Astrocyte (in vitro differentiated cells and primary cell): ENCODE data around the gene CFH. TPM values are rescaled to one million over a fixed set of nuclear protein-coding genes. Genes with fewer than 3 reads are reported as not detected.

Experiments used
- DNase-seq: peaks from one replicate; pipeline ENCODE4 v3.0.0-alpha.2; 2010; ENCODE audit warnings: low read depth
- FAIRE-seq: peaks from 2 replicates; lab custom pipeline; 2011; peaks lifted over from hg19 to GRCh38; lab: Jason Lieb, UNC
- H2AFZ ChIP-seq: 2 replicates; pipeline ENCODE4 v1.6.0; 2012; ENCODE audit warnings: low read depth, low read length, inconsistent platforms
- H3K27ac ChIP-seq: 2 replicates; pipeline ENCODE4 v1.5.1; 2011; ENCODE audit warnings: low read depth, low read length, inconsistent platforms
- H3K27me3 ChIP-seq: 2 replicates; pipeline ENCODE4 v1.6.0; 2011; ENCODE audit warnings: low read length, inconsistent platforms; ENCODE audit not compliant: insufficient read depth
- H3K36me3 ChIP-seq: 2 replicates; pipeline ENCODE4 v1.5.1; 2011; ENCODE audit warnings: low read length, inconsistent platforms; ENCODE audit not compliant: insufficient read depth
- H3K4me1 ChIP-seq: 2 replicates; pipeline ENCODE4 v1.5.1; 2011; ENCODE audit warnings: low read length, inconsistent platforms; ENCODE audit not compliant: insufficient read depth
- H3K4me2 ChIP-seq: 2 replicates; pipeline ENCODE4 v1.6.0; 2012; ENCODE audit warnings: low read length, inconsistent platforms
- H3K4me3 ChIP-seq: 2 replicates; pipeline ENCODE4 v1.5.1; 2011; ENCODE audit warnings: low read depth, mild to moderate bottlenecking, low read length, inconsistent platforms; ENCODE audit not compliant: insufficient read depth
- H3K79me2 ChIP-seq: 2 replicates; pipeline ENCODE4 v1.6.0; 2012; ENCODE audit warnings: mild to moderate bottlenecking, low read length, inconsistent platforms; ENCODE audit not compliant: insufficient read depth
- H3K9ac ChIP-seq: 2 replicates; pipeline ENCODE4 v1.6.0; 2012; ENCODE audit warnings: mild to moderate bottlenecking, low read length, inconsistent platforms
- H3K9me3 ChIP-seq: 2 replicates; pipeline ENCODE4 v1.5.1; 2012; ENCODE audit warnings: low read depth, mild to moderate bottlenecking, low read length, inconsistent platforms; ENCODE audit not compliant: insufficient read depth
- H4K20me1 ChIP-seq: 2 replicates; pipeline ENCODE4 v1.6.0; 2012; ENCODE audit warnings: low read length, inconsistent platforms; ENCODE audit not compliant: insufficient read depth
- H3K27ac Mint-ChIP-seq: one replicate; pipeline ENCODE4 v1.8.0; 2021; ENCODE audit warnings: mild to moderate bottlenecking, mixed read lengths; ENCODE audit not compliant: unreplicated experiment
- H3K27me3 Mint-ChIP-seq: one replicate; pipeline ENCODE4 v1.8.0; 2021; ENCODE audit warnings: low read depth, mixed read lengths; ENCODE audit not compliant: unreplicated experiment
- H3K36me3 Mint-ChIP-seq: one replicate; pipeline ENCODE4 v1.8.0; 2021; ENCODE audit warnings: low read depth, mixed read lengths; ENCODE audit not compliant: unreplicated experiment
- H3K4me1 Mint-ChIP-seq: one replicate; pipeline ENCODE4 v1.8.0; 2021; ENCODE audit warnings: low read depth, mixed read lengths; ENCODE audit not compliant: unreplicated experiment
- H3K4me3 Mint-ChIP-seq: one replicate; pipeline ENCODE4 v1.8.0; 2021; ENCODE audit warnings: mild to moderate bottlenecking, moderate library complexity, mixed read lengths; ENCODE audit not compliant: unreplicated experiment
- H3K9me3 Mint-ChIP-seq: one replicate; pipeline ENCODE4 v1.8.0; 2021; ENCODE audit warnings: mild to moderate bottlenecking, mixed read lengths; ENCODE audit not compliant: unreplicated experiment
- EZH2 ChIP-seq: IDR thresholded peaks from 2 replicates; pipeline ENCODE4 v1.6.1; 2012; ENCODE audit warnings: mild to moderate bottlenecking, low read length, inconsistent platforms; ENCODE audit not compliant: insufficient read depth
- total RNA-seq: library from RNA; stranded (reverse); gene quantifications from 2 replicates; pipeline ENCODE4 v1.2.1, GENCODE V29; 2021
- TF ChIP-seq, protein P1 (sequence below): IDR thresholded peaks from 2 replicates; pipeline ENCODE4 v1.5.1; 2011; ENCODE audit warnings: low read depth, mild to moderate bottlenecking, inconsistent platforms, low read length, moderate library complexity; ENCODE audit not compliant: insufficient read depth

Gene CFH
- total RNA-seq, 1 donor from 2014 or later: 15.8 TPM

DNA sequence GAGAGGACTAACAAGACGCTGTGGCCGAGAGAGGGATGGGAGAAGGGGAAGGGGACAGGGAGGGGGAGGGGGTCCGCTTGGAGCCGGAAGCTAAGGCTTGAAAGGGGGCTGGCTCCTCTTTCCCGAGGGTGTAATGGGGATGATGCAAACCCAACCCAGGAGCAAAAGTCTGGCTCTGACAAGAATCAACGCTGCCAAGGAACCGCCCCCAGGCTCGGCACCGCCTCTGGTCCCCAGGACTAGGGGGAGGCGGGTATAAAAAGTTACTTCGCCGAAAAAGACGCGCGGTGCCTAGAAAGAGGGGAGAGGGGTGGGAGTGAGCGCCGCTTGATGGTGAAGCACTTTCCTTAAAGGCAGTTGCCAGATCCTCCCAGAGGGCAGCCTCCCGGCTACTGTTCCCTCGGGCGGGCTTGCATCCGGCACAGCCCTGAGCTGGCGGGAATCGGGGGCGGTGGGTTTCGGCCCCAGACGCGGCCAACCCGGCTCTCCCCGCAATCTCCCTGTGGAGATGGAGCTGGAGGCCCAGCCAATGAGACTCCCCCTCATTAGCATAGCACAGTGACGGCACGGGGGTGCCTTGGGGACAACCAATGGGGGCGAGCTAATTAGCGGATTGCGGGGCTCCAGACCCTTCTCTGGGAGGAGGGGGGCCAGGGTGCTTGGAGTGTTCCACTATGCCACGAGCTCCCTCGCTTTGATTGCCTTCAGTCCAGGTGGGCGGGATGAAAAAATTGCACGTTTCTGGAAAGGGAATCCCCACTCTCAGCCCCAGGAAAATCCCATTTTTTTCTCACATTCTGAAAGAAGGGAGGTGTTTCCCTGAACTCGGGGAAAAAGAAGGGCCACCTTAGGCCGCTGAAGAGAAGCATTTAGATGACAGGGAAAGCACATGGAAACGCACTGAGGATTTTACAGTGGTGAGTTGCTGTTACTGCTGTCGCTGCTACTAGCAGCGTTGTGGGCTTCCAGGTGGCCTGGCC lies 43.2 kb upstream of the CFH start, which contains the start of gene KCNT2:
KCNT2 (minus strand) TSS at position 51 of the 980 bp plus-strand sequence. CDS start 131 bp downstream, outside the sequence.
- FAIRE-seq: no peak
- Mint-ChIP-seq H3K4me3 (peak within 1 kb of the TSS; percentile 99), H3K9me3 (no peaks in the 10 kb centered on the region), H3K27ac (peak within 1 kb of the TSS; percentile 92), H3K4me1 (peaks cover 4% of the 10 kb centered on the region), H3K36me3 (no peaks in the 10 kb centered on the region), H3K27me3 (no peaks in the 10 kb centered on the region)
- Histone ChIP-seq H3K4me1 (no peaks in the 10 kb centered on the region), H3K79me2 (no peaks in the 10 kb centered on the region), H2AFZ (peak within 1 kb of the TSS; percentile 96), H3K4me2 (peak within 1 kb of the TSS; percentile 100), H3K4me3 (peak within 1 kb of the TSS; percentile 86), H3K27me3 (no peaks in the 10 kb centered on the region), H3K9me3 (no peaks in the 10 kb centered on the region), H3K36me3 (no peaks in the 10 kb centered on the region), H3K9ac (peak within 1 kb of the TSS; percentile 86), H3K27ac (peak within 1 kb of the TSS; percentile 20), H4K20me1 (no peaks in the 10 kb centered on the region)
- peak; percentile 85 for DNase-seq
- no peak for TF ChIP-seq EZH2
- TF ChIP-seq, protein P1, sequence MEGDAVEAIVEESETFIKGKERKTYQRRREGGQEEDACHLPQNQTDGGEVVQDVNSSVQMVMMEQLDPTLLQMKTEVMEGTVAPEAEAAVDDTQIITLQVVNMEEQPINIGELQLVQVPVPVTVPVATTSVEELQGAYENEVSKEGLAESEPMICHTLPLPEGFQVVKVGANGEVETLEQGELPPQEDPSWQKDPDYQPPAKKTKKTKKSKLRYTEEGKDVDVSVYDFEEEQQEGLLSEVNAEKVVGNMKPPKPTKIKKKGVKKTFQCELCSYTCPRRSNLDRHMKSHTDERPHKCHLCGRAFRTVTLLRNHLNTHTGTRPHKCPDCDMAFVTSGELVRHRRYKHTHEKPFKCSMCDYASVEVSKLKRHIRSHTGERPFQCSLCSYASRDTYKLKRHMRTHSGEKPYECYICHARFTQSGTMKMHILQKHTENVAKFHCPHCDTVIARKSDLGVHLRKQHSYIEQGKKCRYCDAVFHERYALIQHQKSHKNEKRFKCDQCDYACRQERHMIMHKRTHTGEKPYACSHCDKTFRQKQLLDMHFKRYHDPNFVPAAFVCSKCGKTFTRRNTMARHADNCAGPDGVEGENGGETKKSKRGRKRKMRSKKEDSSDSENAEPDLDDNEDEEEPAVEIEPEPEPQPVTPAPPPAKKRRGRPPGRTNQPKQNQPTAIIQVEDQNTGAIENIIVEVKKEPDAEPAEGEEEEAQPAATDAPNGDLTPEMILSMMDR: no peak

DNA sequence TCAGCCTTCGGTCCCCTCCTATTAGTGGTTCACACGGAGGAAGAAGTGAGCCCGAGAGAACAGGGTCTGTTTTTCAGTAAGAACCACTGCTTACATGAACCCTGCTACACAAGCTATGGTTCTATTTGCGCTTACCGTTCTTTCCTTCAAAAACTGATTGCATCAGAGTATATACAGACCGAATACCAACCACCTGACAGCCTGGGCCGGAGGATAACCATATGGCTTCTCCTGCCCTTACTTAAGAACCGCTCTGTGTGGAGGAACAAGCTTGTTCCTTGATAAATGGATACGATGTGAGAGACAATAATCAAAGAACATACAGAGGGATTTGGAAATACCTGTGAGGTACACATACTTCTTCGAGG lies 42.5 kb upstream of the CFH start:
- Mint-ChIP-seq H3K9me3 (no peaks in the 10 kb centered on the region), H3K36me3 (no peaks in the 10 kb centered on the region), H3K4me3 (peak overlapping the region; percentile 99), H3K27me3 (no peaks in the 10 kb centered on the region), H3K4me1 (peaks cover 4% of the 10 kb centered on the region), H3K27ac (no peak overlapping the region)
- TF ChIP-seq, protein P1: no peak
- TF ChIP-seq EZH2: no peak
- FAIRE-seq: no peak
- Histone ChIP-seq H3K79me2 (no peaks in the 10 kb centered on the region), H3K4me1 (no peaks in the 10 kb centered on the region), H3K9me3 (no peaks in the 10 kb centered on the region), H3K4me2 (peak overlapping the region; percentile 100), H3K36me3 (no peaks in the 10 kb centered on the region), H3K4me3 (peak overlapping the region; percentile 86), H2AFZ (peak overlapping the region; percentile 96), H4K20me1 (no peaks in the 10 kb centered on the region), H3K27me3 (no peaks in the 10 kb centered on the region), H3K27ac (no peak overlapping the region), H3K9ac (peak overlapping the region; percentile 86)
- DNase-seq: no peak

DNA sequence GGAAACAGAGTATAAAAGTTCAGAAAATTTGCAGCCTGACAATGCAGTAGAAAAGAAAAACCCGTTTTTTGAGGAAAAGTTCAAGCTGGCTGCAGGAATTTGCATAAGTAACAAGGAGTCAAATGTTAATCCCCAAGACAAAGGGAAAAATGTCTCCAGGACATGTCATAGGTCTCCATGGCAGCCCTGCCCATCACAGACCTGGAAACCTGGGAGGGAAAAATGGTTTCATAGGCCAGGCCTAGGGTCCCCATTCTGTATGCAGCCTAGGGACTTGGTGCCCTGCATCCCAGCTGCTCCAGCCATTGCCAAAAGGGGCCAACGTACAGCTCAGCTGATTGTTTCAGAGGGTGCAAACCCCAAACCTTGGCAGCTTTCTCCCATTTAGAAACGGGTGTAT lies 40.0 kb upstream of the CFH start:
- H3K4me3 ChIP-seq: no peak overlapping the region
- H3K9ac ChIP-seq: no peak overlapping the region
- TF ChIP-seq, protein P1: no peak
- no peak for TF ChIP-seq EZH2
- H3K79me2 ChIP-seq: no peaks in the 10 kb centered on the region
- no peak overlapping the region for H3K4me3 Mint-ChIP-seq
- no peaks in the 10 kb centered on the region for H4K20me1 ChIP-seq
- H3K36me3 ChIP-seq: no peaks in the 10 kb centered on the region
- H3K27me3 Mint-ChIP-seq: no peaks in the 10 kb centered on the region
- no peak overlapping the region for H3K27ac ChIP-seq
- no peaks in the 10 kb centered on the region for H3K4me1 ChIP-seq
- H3K27ac Mint-ChIP-seq: no peak overlapping the region
- no peaks in the 10 kb centered on the region for H3K9me3 Mint-ChIP-seq
- no peaks in the 10 kb centered on the region for H3K27me3 ChIP-seq
- H3K4me2 ChIP-seq: no peak overlapping the region
- no peaks in the 10 kb centered on the region for H3K36me3 Mint-ChIP-seq
- DNase-seq (no peak), FAIRE-seq (no peak)
- H3K9me3 ChIP-seq: no peaks in the 10 kb centered on the region
- no peak overlapping the region for H2AFZ ChIP-seq
- H3K4me1 Mint-ChIP-seq: peaks cover 1% of the 10 kb centered on the region
